Skeletal muscle tissue (tissue), 4 donors: ENCODE results near the gene RNH1. TPM values are rescaled to one million over a fixed set of nuclear protein-coding genes. Genes with fewer than 3 reads are reported as not detected.
A peak's percentile ranks its signal among the peaks of the same experiment; 100 is the strongest.

Experiments
- H3K27ac ChIP-seq: one replicate; pipeline ENCODE4 v1.7.0; 2013; ENCODE audit warnings: mild to moderate bottlenecking, low read depth, low read length, inconsistent platforms
- H3K27me3 ChIP-seq, 3 donors: one replicate each; pipeline ENCODE4 v1.7.0; 2013; ENCODE audit warnings: low read length in 3 of 3; ENCODE audit not compliant: control insufficient read depth in 3 of 3, insufficient read depth in 3 of 3
- H3K36me3 ChIP-seq, 3 donors: one replicate each; pipeline ENCODE4 v1.7.0; 2013; ENCODE audit warnings: low read length in 3 of 3; ENCODE audit not compliant: control insufficient read depth in 3 of 3, insufficient read depth in 3 of 3
- H3K4me1 ChIP-seq, 3 donors: one replicate each; pipeline ENCODE4 v1.7.0; 2013; ENCODE audit warnings: low read length in 3 of 3, mild to moderate bottlenecking in 3 of 3; ENCODE audit not compliant: control insufficient read depth in 3 of 3, insufficient read depth in 3 of 3
- H3K4me3 ChIP-seq, 3 donors: one replicate each; pipeline ENCODE4 v1.7.0; 2013; ENCODE audit warnings: low read length in 3 of 3
- H3K9ac ChIP-seq, 3 donors: one replicate each; pipeline ENCODE4 v1.7.0; 2013; ENCODE audit warnings: low read length in 3 of 3, mild to moderate bottlenecking in 3 of 3, moderate library complexity in 2 of 3, low read depth in 1 of 3
- H3K9me3 ChIP-seq, 3 donors: one replicate each; pipeline ENCODE4 v1.7.0; 2013; ENCODE audit warnings: low read length in 3 of 3; ENCODE audit not compliant: control insufficient read depth in 3 of 3
- total RNA-seq: library from RNA; depleted of rRNA; stranded (reverse); fragments of >200 nt; gene quantifications from one replicate; pipeline ENCODE4 v1.2.3, GENCODE V29; 2014
- donor health status: Osteomylitis.

Gene RNH1
- total RNA-seq, 1 donor from 2014 or later, result 84.5 TPM

DNA sequence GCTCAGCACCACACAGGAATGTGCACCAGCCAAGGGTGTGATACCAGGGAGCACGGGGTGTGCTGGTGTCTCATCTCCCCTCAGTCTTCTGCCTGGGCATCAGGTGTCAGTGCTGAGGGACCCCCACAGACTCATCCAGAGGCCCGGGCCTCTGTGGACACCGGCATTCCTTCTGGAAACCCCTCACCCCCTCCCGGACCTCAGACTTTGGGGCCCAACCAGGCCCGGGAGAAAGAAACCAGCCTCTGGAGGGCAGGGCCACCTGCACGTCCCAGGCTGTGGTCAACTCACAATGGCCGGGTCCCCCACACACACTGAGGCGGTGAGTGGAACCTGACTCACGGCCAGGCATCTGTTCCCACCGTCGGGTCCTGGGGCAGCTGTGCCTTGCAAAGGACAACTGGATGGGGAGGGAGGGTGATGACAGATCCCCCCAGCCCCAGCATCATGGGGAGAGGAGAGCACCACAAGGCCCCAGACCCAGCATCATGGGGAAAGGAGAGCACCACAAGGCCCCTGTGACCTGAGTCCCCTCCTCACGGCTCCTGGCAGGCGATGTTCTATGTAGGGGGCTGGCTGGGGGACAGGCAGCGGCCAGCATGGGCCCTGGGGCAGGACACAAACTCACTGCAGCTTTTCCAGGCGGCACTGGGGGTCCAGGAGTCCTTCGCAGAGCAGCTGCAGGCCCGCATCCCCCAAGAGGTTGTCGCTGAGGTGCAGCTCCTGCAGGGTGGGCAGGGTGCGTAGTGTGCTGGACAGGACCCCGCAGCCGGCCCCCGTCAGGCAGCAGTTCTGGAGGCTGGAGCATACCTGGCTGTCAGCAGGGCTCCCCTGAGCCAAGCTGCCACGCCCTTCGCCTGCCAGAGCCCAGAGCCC lies 7.6 kb downstream of the RNH1 start:
- H3K36me3 ChIP-seq, result peaks cover 53 to 68% (median 56%) of the 10 kb centered on the region in 3 donors
- peaks cover 11 to 26% (median 25%) of the 10 kb centered on the region in 3 donors for H3K4me1 ChIP-seq
- no peaks in the 10 kb centered on the region for H3K27me3 ChIP-seq
- no peaks in the 10 kb centered on the region for H3K9me3 ChIP-seq
- no peak overlapping the region for H3K27ac ChIP-seq
- H3K9ac ChIP-seq, result no peak overlapping the region
- no peak overlapping the region for H3K4me3 ChIP-seq

DNA sequence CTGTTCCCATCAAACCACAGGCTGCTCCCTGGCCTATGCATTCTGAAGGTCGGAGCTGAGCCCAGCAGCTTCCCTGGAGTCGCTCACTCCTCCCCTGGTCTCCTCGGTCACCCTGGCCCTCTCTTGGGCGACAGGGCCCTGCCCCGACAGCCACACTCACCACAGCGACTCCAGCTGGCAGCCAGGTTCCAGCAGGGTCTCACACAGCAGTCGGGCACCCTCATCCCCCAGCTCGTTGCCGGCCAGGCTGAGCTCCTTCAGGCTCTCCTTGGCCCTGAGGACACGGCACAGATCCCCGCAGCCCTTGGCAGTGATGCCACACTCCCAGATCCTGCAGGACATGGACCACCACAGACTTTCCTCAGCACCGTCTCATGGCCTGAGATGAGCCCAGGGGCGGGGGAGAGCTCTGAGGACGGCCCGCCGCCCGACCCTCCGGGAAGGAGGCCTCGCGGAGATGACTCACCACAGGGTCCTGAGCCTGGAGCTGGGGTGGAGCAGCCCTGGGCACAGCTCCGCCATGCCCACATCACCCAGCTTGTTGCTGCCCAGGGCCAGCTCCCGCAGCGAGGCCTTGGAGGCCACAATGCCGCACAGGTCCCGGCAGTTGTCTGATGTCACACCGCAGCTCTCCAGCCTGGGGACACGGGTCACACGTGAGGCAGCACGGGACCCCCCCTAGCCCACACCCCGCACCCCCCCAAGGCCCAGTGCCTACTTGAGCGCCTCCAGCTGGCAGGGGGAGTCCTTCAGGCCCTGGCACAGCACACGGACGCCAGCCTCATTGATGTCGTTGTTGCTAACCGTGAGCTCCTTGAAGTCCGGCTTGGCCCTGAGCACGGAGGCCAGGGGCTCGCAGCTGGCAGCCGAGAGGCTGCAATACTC lies 8.5 kb downstream of the RNH1 start:
- Histone ChIP-seq H3K9me3 (no peaks in the 10 kb centered on the region), H3K4me1 (peaks cover 3 to 18% (median 16%) of the 10 kb centered on the region in 3 donors), H3K9ac (no peak overlapping the region), H3K27me3 (no peaks in the 10 kb centered on the region), H3K36me3 (peaks cover 59 to 72% (median 63%) of the 10 kb centered on the region in 3 donors), H3K27ac (no peak overlapping the region), H3K4me3 (no peak overlapping the region)

DNA sequence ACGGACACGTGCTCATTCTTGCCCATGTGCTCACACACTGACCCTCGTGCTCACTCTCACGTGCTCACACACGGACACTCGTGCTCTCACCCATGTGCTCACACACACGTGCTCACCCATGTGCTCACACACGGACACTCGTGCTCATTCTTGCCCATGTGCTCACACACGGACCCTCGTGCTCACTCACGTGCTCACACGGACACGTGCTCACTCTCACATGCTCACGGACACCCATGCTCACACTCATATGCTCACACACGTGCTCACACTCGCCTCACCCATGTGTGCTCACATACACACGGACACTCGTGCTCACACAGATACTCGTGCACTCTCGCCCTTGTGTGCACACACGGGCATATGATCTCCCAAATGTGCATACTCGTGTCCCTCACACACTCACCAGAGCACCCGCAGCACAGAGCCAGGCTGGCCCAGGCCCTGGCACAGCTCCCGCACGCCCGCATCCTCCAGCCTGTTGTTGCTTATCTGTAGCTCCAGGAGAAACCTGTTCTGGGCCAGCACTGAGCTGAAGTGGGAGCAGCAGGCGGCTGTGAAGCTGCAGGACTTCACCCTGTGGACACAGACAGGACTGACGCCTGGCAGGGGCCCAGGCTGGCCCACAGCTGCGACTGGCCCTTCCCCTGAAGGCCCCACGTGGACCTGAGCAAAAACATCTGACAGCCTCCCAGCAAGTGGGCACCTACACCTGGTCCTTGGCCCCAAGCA lies 9.3 kb downstream of the RNH1 start:
- H3K27me3 ChIP-seq, result no peaks in the 10 kb centered on the region
- no peak overlapping the region for H3K9ac ChIP-seq
- H3K36me3 ChIP-seq, result peaks cover 60 to 72% (median 67%) of the 10 kb centered on the region in 3 donors
- H3K9me3 ChIP-seq, result no peaks in the 10 kb centered on the region
- H3K27ac ChIP-seq, result no peak overlapping the region
- H3K4me3 ChIP-seq, result no peak overlapping the region
- H3K4me1 ChIP-seq, result peaks cover 0 to 12% (median 11%) of the 10 kb centered on the region in 3 donors

DNA sequence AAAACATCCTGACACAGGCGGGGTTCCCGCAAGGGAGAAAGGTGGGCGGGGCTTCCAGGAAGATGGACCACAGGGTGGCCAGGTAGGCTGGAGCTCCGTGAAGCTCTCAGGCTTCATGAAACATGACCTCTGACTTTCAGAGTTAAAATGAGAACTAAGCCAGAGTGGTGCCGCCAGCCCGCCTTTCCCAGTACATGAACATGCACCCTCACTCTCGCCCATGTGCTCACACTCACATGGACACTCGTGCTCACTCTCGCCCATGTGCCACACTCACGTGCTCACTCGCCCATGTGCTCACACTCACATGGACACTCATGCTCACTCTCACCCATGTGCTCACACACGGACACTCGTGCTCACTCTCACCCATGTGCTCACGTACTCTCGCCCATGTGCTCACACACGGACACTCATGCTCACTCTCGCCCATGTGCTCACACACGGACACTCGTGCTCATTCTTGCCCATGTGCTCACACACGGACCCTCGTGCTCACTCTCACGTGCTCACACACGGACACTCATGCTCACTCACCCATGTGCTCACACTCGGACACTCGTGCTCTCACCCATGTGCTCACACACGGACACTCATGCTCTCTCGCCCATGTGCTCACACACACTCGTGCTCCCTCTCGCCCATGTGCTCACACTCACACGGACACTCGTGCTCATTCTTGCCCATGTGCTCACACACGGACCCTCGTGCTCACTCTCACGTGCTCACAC lies 10.0 kb downstream of the RNH1 start:
- H3K4me3 ChIP-seq, result no peak overlapping the region
- peaks cover 0 to 8% (median 4%) of the 10 kb centered on the region in 3 donors for H3K4me1 ChIP-seq
- no peaks in the 10 kb centered on the region for H3K27me3 ChIP-seq
- peaks cover 60 to 71% (median 68%) of the 10 kb centered on the region in 3 donors for H3K36me3 ChIP-seq
- H3K9ac ChIP-seq, result no peak overlapping the region
- H3K27ac ChIP-seq, result no peak overlapping the region
- H3K9me3 ChIP-seq, result no peaks in the 10 kb centered on the region

DNA sequence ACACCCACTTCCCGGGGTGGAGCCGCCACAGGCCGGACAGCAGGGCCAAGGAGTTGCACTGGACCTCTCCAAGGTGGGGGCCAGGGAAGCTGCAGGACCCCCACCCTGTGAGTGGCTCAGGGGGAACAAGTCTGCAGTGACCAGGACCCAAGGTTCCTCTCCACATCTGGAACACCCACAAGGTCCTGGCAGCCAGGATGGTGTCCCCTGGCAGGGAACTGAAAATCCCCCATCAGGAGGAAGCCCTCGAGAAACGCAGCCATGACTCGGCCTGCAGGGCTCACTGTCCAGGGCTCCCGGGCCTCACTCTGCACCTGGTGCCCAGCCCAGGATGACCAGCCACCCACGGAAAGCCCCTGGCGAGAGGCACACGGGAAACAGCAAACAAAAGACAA lies 11.5 kb downstream of the RNH1 start:
- H3K36me3 ChIP-seq, result peaks cover 58 to 68% (median 66%) of the 10 kb centered on the region in 3 donors
- peak overlapping the region in 1 of 3 donors; percentile 40 for H3K9ac ChIP-seq
- H3K27ac ChIP-seq, result no peak overlapping the region
- no peaks in the 10 kb centered on the region for H3K27me3 ChIP-seq
- no peak overlapping the region for H3K4me3 ChIP-seq
- no peaks in the 10 kb centered on the region for H3K9me3 ChIP-seq
- H3K4me1 ChIP-seq, result peaks cover 0 to 7% (median 4%) of the 10 kb centered on the region in 3 donors

DNA sequence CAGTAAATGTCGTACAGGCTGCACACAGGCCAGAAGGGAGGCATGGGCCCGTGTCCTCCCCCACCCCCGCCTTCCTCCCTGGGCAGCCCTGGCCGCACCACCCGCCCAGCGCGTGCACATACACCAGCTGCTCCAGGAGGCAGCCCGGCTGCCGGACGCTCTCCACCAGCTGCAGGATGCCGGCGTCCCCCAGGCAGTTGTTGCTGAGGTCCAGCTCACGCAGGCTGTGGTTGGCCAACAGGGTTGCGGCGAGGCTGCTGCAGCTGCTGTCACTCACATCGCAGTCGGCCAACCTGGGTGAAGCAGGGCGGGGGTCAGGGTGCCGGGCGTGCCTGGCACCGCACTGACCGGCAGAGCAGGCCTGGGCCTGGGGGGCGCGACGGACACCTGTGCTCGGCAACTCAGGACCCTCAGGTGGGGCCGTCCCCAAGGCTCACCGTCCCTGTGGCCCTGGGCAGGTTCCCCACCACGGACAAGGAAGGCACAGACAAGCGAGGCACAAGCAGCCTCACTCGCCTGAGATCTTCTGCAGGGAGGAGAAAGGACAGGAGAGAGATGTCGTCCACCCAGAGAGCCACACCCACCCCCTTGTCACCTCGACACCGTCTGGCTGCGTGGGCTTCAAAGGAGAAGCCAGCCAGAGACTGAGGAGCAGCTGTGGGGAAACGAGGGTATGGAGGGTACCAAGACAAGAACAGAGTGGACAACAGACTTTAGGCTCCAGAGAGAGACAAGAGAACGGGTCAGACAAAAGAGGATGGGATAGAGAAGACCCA lies 12.1 kb downstream of the RNH1 start:
- Histone ChIP-seq H3K27me3 (no peaks in the 10 kb centered on the region), H3K4me3 (no peak overlapping the region), H3K27ac (peak overlapping the region; percentile 25), H3K9ac (peak overlapping the region in 1 of 3 donors; percentile 40), H3K36me3 (peaks cover 58 to 66% (median 60%) of the 10 kb centered on the region in 3 donors), H3K9me3 (no peaks in the 10 kb centered on the region), H3K4me1 (peaks cover 0 to 7% (median 4%) of the 10 kb centered on the region in 3 donors)

DNA sequence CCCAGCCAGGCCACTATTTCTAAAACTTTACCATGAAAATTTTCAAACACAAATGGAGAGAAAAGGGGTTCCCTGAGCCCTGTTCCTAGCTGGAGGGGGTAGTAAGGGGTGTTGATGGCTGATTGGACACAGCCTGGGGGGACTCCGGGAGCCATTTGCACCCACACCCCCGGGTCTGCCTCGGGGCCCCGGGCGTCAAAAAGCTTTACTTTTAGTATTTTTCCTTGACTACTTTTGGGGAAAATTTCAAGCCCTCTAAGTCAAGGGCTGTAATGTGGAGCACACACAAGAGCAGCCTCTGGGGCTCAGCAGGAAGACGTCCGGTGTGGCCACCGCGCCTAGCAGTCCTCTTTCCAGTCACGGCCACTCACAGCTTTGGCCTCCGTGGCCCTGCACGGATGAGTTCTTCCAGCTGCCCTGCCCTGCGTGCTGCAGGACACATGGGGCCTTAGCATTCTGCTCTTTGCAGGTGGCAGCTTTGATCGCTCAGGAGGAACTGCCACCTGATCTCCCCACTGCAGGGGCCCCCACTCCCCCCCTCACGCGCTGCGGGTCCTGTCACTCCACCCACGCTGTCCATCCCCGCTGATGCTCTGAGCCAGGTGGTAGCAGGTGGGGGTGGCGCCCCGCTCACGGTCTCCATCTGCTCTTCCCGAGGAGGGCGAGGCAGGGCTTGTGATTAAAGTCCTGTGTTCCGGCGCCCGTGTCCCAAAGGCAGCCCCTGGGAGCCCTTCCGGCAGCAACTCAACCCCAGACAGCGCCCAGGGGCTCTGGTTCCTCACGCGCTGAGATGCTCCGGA lies 14.4 kb downstream of the RNH1 start:
- Histone ChIP-seq H3K4me3 (no peak overlapping the region), H3K9ac (no peak overlapping the region)

DNA sequence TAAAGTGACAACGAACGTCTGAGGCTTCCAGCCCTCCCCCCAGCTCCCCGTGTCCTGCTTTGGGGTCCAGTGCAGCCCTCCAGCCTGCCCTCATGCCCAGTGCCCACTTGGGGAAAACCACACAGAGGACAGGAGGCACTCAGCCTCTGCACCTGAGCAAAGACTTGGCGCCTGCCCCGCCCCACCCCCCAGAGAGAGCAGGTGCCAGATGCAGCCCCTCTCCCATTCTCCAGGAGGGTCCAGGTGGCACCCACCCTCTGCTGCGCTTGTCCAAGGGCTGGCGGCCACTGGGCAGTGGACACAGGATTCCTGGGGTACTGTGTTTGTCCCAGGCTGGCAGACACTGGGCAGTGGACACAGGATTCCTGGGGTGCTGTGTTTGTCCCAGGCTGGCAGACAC lies 15.7 kb downstream of the RNH1 start:
- Histone ChIP-seq H3K9ac (no peak overlapping the region), H3K4me1 (peaks cover 0 to 7% (median 4%) of the 10 kb centered on the region in 3 donors), H3K36me3 (peaks cover 25 to 35% (median 32%) of the 10 kb centered on the region in 3 donors), H3K4me3 (no peak overlapping the region), H3K27me3 (no peaks in the 10 kb centered on the region), H3K27ac (no peak overlapping the region), H3K9me3 (no peaks in the 10 kb centered on the region)

More for the DNA sequence above, 14.4 kb downstream of the RNH1 start:
- Histone ChIP-seq H3K36me3 (peaks cover 37 to 45% (median 44%) of the 10 kb centered on the region in 3 donors), H3K9me3 (no peaks in the 10 kb centered on the region), H3K27ac (no peak overlapping the region), H3K4me1 (peaks cover 0 to 7% (median 4%) of the 10 kb centered on the region in 3 donors), H3K27me3 (no peaks in the 10 kb centered on the region)
